ENCODE measurements around the gene FOXN3.

GRCh38 chr14:89166633-89167032 is 250.4 kb downstream of the FOXN3 start:
- TF ChIP-seq SUZ12 (IDR thresholded peaks at IDR 0.05) (no peak), SP1 (IDR thresholded peaks at IDR 0.05) (no peak), BHLHE40 (IDR thresholded peaks at IDR 0.05; ENCODE audit: borderline replicate concordance) (no peak)
